ENCODE results near the gene TBC1D16.
A peak's percentile ranks its signal among the peaks of the same experiment; 100 is the strongest.
"Not testable (repeated sequence)": the region's sequence is repeated elsewhere in the genome, so short reads cannot be mapped to it uniquely, and the experiment has no call there.

TBC1D16 gene

DNA sequence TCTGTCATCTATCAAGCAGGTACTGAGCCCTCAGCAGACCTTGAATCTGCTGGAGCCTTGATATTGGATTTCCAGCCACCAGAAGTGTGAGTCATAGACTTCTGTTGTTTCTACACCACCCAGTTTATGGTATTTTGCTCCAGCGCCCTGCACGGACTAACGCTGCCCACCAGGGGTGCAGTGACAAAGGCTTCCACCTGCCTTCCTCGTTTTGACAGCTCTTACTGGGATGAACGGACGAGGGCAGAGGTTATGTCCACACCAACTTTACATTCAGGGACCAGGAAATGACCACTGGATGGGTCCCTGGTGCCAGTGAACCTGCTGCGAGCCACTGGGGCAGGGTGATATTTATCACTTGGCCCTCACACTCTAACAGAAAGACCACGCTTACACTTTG lies 129.8 kb downstream of the TBC1D16 start:
- no peak for DNase-seq (ENCODE audit: low read depth)
- no peak overlapping the region for H3K4me3 ChIP-seq (ENCODE audit: low read length)
- TF ChIP-seq, protein P1, sequence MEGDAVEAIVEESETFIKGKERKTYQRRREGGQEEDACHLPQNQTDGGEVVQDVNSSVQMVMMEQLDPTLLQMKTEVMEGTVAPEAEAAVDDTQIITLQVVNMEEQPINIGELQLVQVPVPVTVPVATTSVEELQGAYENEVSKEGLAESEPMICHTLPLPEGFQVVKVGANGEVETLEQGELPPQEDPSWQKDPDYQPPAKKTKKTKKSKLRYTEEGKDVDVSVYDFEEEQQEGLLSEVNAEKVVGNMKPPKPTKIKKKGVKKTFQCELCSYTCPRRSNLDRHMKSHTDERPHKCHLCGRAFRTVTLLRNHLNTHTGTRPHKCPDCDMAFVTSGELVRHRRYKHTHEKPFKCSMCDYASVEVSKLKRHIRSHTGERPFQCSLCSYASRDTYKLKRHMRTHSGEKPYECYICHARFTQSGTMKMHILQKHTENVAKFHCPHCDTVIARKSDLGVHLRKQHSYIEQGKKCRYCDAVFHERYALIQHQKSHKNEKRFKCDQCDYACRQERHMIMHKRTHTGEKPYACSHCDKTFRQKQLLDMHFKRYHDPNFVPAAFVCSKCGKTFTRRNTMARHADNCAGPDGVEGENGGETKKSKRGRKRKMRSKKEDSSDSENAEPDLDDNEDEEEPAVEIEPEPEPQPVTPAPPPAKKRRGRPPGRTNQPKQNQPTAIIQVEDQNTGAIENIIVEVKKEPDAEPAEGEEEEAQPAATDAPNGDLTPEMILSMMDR (conservative IDR thresholded peaks at IDR 0.05; ENCODE audit: low read depth, low read length) = peak; percentile 13

DNA sequence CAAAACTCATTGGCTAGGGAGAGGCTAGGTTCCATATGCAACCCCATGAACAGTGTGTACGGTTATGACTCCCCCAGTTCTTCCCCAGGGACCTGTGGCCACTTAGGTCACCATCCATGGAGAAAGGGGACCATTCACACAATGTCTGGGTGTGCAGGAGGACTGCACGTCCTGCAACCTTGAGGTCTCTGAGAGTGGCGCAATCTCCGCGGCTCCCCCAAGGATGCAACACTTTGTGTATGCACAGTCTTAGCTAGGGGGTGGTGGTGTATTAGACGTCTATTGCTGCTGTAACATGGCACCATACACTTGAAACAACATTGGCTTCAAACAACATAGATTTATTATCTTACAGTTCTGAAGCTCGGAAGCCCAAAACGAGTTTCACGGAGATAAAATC lies 130.8 kb downstream of the TBC1D16 start:
- TF ChIP-seq, protein P1 (conservative IDR thresholded peaks at IDR 0.05; ENCODE audit: low read depth, low read length) = no peak
- DNase-seq (ENCODE audit: low read depth) = no peak
- H3K4me3 ChIP-seq (ENCODE audit: low read length) = no peak overlapping the region

DNA sequence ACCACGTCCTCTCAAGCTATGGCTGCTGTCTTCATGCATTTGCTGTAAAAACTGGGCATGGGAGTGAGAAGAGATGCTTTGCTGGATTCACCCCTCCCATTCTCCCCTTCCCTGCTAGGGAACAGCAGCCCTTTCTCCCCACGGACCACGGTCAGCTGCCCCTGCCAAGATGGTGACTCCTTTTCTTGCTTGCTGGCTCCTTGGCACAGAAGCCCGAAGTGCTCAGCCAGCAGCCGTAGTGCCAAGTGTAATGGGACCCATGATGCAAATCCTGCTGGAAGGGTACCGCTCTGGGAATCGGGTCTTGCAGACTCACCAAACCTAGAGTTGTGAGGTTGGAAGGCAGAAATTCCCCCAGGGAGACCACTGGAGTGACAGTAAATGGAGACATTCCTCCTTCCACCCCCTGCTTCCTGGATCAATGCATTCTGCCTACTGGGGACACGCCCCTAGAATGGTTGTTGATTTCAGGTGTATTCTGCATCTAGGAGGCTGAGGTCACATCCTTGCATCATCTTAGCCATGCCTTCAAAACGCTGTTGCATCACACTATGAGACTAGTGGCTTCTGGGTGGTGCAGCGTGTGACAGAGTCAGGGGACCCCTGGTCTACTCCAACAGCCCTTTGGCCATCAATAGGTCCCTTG lies 133.4 kb downstream of the TBC1D16 start:
- TF ChIP-seq, protein P1 (conservative IDR thresholded peaks at IDR 0.05; ENCODE audit: low read depth, low read length) = no peak
- H3K4me3 ChIP-seq (ENCODE audit: low read length) = no peak overlapping the region
- DNase-seq (ENCODE audit: low read depth) = no peak

DNA sequence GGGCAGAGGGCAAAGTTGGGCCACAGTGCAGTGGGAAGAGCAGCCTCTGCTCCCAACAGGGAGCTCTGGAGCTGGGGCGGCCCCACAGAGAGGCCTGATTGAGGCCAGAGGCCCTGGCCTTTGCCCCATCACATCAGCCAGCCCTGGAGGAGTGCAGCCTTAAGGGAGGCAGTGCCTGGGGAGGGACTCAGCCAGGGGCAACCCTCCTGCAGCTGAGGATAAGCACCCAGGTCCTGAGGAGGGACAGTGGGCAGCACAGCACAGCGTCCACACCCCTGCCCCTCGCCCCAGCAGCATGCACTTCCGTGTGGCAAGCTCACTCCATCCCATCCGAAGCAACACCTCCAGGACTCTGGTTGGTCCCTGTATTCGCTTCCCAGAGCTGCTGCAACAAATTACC lies 134.5 kb downstream of the TBC1D16 start:
- DNase-seq (ENCODE audit: low read depth) = no peak
- no peak overlapping the region for H3K4me3 ChIP-seq (ENCODE audit: low read length)
- TF ChIP-seq, protein P1 (conservative IDR thresholded peaks at IDR 0.05; ENCODE audit: low read depth, low read length) = no peak

DNA sequence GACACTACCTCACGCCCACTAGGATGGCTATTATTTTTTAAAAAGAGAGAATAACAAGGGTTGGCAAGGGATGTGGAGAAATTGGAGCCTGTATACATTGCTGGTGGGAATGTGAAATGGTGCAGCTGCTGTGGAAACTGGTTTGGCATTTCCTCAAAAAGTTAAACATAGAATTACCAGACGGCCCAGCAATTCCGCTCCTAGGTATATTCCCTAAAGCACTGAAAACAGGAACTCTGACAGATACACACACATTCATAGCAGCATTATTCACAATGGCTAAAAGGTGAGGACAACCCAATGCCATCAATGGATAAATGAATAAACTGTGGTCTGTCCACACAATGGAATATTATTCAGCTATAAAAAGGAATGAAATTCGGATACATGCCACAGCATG lies 136.1 kb downstream of the TBC1D16 start:
- H3K4me3 ChIP-seq (ENCODE audit: low read length) = no peak overlapping the region
- DNase-seq (ENCODE audit: low read depth) = no peak
- TF ChIP-seq, protein P1 (conservative IDR thresholded peaks at IDR 0.05; ENCODE audit: low read depth, low read length) = no peak

DNA sequence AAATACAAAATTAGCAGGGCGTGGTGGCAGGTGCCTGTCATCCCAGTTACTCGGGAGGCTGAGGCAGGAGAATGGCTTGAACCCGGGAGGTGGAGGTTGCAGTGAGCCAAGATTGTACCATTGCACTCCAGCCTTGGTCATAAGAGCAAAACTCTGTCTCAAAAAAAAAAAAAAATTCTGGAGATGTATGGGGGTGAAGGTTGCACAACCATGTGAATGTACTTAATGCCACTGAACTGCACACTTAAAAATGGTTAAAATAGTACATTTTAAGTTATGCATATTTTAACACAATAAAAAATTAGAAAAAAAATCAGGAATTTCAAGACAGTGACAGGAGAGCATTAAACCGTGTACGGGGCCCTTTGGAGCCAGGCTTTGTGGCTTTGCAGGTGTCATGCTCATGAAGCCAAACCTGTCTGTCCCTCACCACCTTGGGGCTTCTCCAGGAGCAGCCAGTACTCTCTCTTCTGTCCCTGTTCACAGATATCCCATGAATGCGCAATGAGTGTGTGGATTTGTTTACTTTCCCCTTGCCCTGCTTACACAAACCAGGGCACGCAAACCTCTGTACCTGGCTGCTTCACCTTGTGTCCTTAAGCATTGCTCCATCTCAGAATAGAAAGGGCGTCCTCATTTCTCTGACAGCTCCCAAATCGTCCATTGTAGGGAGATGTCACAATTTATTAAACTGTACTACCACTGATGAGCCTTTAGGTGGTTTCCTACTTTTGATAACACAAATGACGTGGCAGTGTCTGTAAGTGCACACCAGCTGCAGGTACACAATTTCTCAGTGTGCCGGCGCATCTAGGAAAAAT lies 138.2 kb downstream of the TBC1D16 start:
- H3K4me3 ChIP-seq (ENCODE audit: low read length) = no peak overlapping the region
- no peak for DNase-seq (ENCODE audit: low read depth)
- TF ChIP-seq, protein P1 (conservative IDR thresholded peaks at IDR 0.05; ENCODE audit: low read depth, low read length) = no peak

DNA sequence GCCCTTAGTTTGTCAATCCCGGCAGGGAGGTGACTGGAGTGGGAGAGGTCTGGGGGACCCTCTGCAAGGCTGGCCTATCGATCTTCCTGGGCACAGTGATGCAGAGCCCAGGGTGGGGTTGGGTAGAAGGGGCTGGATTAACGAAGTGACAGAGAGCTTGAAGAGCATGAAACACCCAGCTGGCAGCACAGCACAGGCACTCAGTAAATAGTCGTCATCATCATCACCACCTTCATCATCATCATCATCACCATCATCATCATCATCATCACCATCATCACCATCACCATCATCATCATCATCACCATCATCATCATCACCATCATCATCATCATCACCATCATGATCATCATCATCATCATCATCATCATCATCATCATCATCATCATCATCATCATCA lies 142.2 kb downstream of the TBC1D16 start:
- H3K4me3 ChIP-seq (ENCODE audit: low read length); DNase-seq (ENCODE audit: low read depth): not testable (repeated sequence)

Data from retinal pigment epithelial cell (primary cell).